ENCODE results near the gene CYP26A1. TPM values are rescaled to one million over a fixed set of nuclear protein-coding genes. Genes with fewer than 3 reads are reported as not detected.
A peak's percentile ranks its signal among the peaks of the same experiment; 100 is the strongest.

Gene CYP26A1, protein sequence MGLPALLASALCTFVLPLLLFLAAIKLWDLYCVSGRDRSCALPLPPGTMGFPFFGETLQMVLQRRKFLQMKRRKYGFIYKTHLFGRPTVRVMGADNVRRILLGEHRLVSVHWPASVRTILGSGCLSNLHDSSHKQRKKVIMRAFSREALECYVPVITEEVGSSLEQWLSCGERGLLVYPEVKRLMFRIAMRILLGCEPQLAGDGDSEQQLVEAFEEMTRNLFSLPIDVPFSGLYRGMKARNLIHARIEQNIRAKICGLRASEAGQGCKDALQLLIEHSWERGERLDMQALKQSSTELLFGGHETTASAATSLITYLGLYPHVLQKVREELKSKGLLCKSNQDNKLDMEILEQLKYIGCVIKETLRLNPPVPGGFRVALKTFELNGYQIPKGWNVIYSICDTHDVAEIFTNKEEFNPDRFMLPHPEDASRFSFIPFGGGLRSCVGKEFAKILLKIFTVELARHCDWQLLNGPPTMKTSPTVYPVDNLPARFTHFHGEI
- total RNA-seq = not detected in 2 replicates

DNA sequence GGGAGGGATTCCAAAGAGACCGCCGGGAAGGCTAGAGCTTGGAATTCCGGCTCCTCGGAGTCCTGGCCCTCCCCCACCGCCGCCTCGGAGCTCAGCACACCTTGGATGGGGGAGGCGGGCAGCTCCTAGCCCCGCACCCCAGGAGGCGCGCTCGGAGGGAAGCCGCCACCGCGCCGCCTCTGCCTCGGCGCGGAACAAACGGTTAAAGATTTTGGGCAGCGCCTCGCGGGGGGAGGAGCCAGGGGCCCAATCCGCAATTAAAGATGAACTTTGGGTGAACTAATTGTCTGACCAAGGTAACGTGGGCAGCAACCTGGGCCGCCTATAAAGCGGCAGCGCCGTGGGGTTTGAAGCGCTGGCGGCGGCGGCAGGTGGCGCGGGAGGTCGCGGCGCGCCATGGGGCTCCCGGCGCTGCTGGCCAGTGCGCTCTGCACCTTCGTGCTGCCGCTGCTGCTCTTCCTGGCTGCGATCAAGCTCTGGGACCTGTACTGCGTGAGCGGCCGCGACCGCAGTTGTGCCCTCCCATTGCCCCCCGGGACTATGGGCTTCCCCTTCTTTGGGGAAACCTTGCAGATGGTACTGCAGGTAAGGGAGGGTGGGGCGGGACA lies at the start of gene CYP26A1:
CYP26A1 (plus strand) TSS at position 355 of the 608 bp plus-strand sequence; CDS start at position 397, 42 bp downstream.
- TF ChIP-seq, protein P1, sequence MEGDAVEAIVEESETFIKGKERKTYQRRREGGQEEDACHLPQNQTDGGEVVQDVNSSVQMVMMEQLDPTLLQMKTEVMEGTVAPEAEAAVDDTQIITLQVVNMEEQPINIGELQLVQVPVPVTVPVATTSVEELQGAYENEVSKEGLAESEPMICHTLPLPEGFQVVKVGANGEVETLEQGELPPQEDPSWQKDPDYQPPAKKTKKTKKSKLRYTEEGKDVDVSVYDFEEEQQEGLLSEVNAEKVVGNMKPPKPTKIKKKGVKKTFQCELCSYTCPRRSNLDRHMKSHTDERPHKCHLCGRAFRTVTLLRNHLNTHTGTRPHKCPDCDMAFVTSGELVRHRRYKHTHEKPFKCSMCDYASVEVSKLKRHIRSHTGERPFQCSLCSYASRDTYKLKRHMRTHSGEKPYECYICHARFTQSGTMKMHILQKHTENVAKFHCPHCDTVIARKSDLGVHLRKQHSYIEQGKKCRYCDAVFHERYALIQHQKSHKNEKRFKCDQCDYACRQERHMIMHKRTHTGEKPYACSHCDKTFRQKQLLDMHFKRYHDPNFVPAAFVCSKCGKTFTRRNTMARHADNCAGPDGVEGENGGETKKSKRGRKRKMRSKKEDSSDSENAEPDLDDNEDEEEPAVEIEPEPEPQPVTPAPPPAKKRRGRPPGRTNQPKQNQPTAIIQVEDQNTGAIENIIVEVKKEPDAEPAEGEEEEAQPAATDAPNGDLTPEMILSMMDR (IDR thresholded peaks at IDR 0.05; ENCODE audit: extremely low read depth, low read depth, low read length) = no peak
- H3K9me3 ChIP-seq (ENCODE audit: low read depth, low read length) = no peaks in the 10 kb centered on the region
- H3K4me3 ChIP-seq (ENCODE audit: insufficient read depth, low read length) = peak within 1 kb of the TSS; percentile 22
- peak within 1 kb of the TSS; percentile 39 for H3K4me2 ChIP-seq (ENCODE audit: insufficient read depth, low read length)
- no peaks in the 10 kb centered on the region for H3K36me3 ChIP-seq (ENCODE audit: insufficient read depth, low read length)
- DNase-seq (ENCODE audit: insufficient read length, low spot score, missing footprints) = peak; percentile 84
- H4K20me1 ChIP-seq (ENCODE audit: insufficient read depth, low read length) = no peaks in the 10 kb centered on the region
- no peaks in the 10 kb centered on the region for H3K79me2 ChIP-seq (ENCODE audit: insufficient read depth, low read length)
- no peak within 1 kb of the TSS for H2AFZ ChIP-seq (ENCODE audit: low read length)
- H3K27ac ChIP-seq (ENCODE audit: low read depth, low read length) = no peak within 1 kb of the TSS
- H3K27me3 ChIP-seq (ENCODE audit: insufficient read depth, low read length) = peaks cover 67% of the 10 kb centered on the region
- peaks cover 10% of the 10 kb centered on the region for H3K4me1 ChIP-seq (ENCODE audit: insufficient read depth, low read length)

DNA sequence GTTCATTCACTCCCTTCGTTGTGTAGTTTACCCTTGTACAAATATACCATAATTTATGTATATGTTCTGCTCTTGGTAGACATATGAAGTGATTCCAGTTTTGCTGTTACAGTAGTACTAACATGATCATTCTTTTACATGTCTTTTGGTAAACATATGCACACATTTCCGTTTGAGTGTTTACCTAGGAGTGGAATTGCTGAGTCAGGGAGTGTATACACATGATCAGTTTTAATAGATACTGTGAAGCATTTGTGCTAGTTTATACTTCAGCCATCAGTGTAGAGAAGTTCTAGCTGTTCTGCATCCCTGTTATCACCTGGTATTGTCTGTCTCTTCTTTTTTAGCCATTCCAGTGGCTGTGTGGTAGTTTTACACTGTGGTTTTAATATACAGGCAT lies 47.6 kb upstream of the CYP26A1 start:
- no peak for DNase-seq (ENCODE audit: insufficient read length, low spot score, missing footprints)
- H3K79me2 ChIP-seq (ENCODE audit: insufficient read depth, low read length) = no peaks in the 10 kb centered on the region
- H3K4me3 ChIP-seq (ENCODE audit: insufficient read depth, low read length) = no peak overlapping the region
- TF ChIP-seq, protein P1 (IDR thresholded peaks at IDR 0.05; ENCODE audit: extremely low read depth, low read depth, low read length) = no peak
- H3K9me3 ChIP-seq (ENCODE audit: low read depth, low read length) = no peaks in the 10 kb centered on the region
- no peaks in the 10 kb centered on the region for H3K27me3 ChIP-seq (ENCODE audit: insufficient read depth, low read length)
- no peak overlapping the region for H3K27ac ChIP-seq (ENCODE audit: low read depth, low read length)
- no peaks in the 10 kb centered on the region for H4K20me1 ChIP-seq (ENCODE audit: insufficient read depth, low read length)
- no peaks in the 10 kb centered on the region for H3K36me3 ChIP-seq (ENCODE audit: insufficient read depth, low read length)
- no peak overlapping the region for H3K4me2 ChIP-seq (ENCODE audit: insufficient read depth, low read length)
- peaks cover 20% of the 10 kb centered on the region for H3K4me1 ChIP-seq (ENCODE audit: insufficient read depth, low read length)
- H2AFZ ChIP-seq (ENCODE audit: low read length) = no peak overlapping the region

DNA sequence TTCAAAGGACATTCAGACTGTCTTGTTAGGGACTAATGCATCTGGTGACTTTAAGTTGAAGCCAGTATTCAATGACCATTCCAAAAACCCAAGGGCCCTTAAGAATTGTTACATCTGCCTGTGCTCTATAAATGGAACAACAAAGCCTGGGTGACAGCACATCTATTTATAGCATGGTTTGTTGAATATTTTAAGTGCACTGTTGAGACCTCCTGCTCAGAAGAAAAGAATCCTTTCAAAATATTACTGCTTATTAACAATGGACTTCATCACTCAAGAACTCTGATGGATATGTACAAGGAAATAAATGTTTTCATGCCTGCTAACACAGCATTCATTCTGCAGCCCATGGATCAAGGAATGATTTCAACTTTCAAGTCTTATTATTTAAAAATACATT lies 46.2 kb upstream of the CYP26A1 start:
- Histone ChIP-seq H3K9me3 (ENCODE audit: low read depth, low read length) (no peaks in the 10 kb centered on the region), H2AFZ (ENCODE audit: low read length) (no peak overlapping the region), H3K4me1 (ENCODE audit: insufficient read depth, low read length) (peaks cover 22% of the 10 kb centered on the region), H4K20me1 (ENCODE audit: insufficient read depth, low read length) (no peaks in the 10 kb centered on the region), H3K36me3 (ENCODE audit: insufficient read depth, low read length) (no peaks in the 10 kb centered on the region), H3K27me3 (ENCODE audit: insufficient read depth, low read length) (no peaks in the 10 kb centered on the region), H3K79me2 (ENCODE audit: insufficient read depth, low read length) (no peaks in the 10 kb centered on the region), H3K27ac (ENCODE audit: low read depth, low read length) (no peak overlapping the region), H3K4me2 (ENCODE audit: insufficient read depth, low read length) (no peak overlapping the region), H3K4me3 (ENCODE audit: insufficient read depth, low read length) (no peak overlapping the region)
- DNase-seq (ENCODE audit: insufficient read length, low spot score, missing footprints) = no peak
- TF ChIP-seq, protein P1 (IDR thresholded peaks at IDR 0.05; ENCODE audit: extremely low read depth, low read depth, low read length) = no peak

DNA sequence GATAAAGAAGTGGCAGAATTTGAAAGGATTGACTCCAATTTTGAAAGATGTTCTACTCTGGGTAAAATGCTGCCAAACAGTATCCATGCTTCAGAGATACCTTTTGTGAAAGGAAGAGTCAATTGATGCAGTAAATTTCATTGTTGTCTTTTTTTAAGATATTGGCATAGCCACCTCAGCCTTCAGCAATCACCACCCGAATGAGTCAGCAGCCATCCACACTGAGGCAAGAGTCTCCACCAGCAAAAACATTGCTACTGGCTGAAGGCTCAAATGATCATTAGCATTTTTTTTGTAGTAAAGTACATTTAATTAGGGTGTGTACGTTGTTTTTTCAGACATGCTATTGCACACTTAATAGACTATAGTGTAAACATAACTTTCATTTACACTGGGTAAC lies 44.8 kb upstream of the CYP26A1 start:
- Histone ChIP-seq H3K4me1 (ENCODE audit: insufficient read depth, low read length) (peaks cover 22% of the 10 kb centered on the region), H4K20me1 (ENCODE audit: insufficient read depth, low read length) (no peaks in the 10 kb centered on the region), H3K27me3 (ENCODE audit: insufficient read depth, low read length) (no peaks in the 10 kb centered on the region), H3K4me2 (ENCODE audit: insufficient read depth, low read length) (peak overlapping the region; percentile 14), H2AFZ (ENCODE audit: low read length) (no peak overlapping the region), H3K36me3 (ENCODE audit: insufficient read depth, low read length) (no peaks in the 10 kb centered on the region), H3K4me3 (ENCODE audit: insufficient read depth, low read length) (no peak overlapping the region), H3K27ac (ENCODE audit: low read depth, low read length) (no peak overlapping the region), H3K9me3 (ENCODE audit: low read depth, low read length) (no peaks in the 10 kb centered on the region), H3K79me2 (ENCODE audit: insufficient read depth, low read length) (no peaks in the 10 kb centered on the region)
- TF ChIP-seq, protein P1 (IDR thresholded peaks at IDR 0.05; ENCODE audit: extremely low read depth, low read depth, low read length) = no peak
- DNase-seq (ENCODE audit: insufficient read length, low spot score, missing footprints) = no peak
